Parathyroid adenoma (tissue), 2 donors: ENCODE measurements around the gene IFNL1.
"Not testable (repeated sequence)": the region's sequence is repeated elsewhere in the genome, so short reads cannot be mapped to it uniquely, and the experiment has no call there.

Experiments used
- H2AFZ ChIP-seq: fragments of 300-600 bp; sonication (generic); one replicate; pipeline ENCODE4 v1.7.0; 2017; ENCODE audit warnings: antibody characterized with exemption, mild to moderate bottlenecking
- H3K27ac ChIP-seq: fragments of 300-600 bp; sonication (generic); one replicate; pipeline ENCODE4 v1.7.0; 2017
- H3K27me3 ChIP-seq: fragments of 300-600 bp; sonication (generic); one replicate; pipeline ENCODE4 v1.7.0; 2017; ENCODE audit warnings: low read length; ENCODE audit not compliant: control insufficient read depth, insufficient read depth
- H3K36me3 ChIP-seq: fragments of 300-600 bp; sonication (generic); one replicate; pipeline ENCODE4 v1.7.0; 2017; ENCODE audit warnings: low read length; ENCODE audit not compliant: control insufficient read depth, insufficient read depth
- H3K4me1 ChIP-seq: fragments of 300-600 bp; sonication (generic); one replicate; pipeline ENCODE4 v1.7.0; 2017; ENCODE audit warnings: control low read depth
- H3K4me2 ChIP-seq: fragments of 300-600 bp; sonication (generic); one replicate; pipeline ENCODE4 v1.7.0; 2017; ENCODE audit warnings: low read length
- H3K4me3 ChIP-seq: fragments of 300-600 bp; sonication (generic); one replicate; pipeline ENCODE4 v1.7.0; 2017; ENCODE audit warnings: low read depth, low read length
- H3K79me2 ChIP-seq: fragments of 300-600 bp; sonication (generic); one replicate; pipeline ENCODE4 v1.7.0; 2017; ENCODE audit warnings: control low read depth
- H3K9ac ChIP-seq: fragments of 300-600 bp; sonication (generic); one replicate; pipeline ENCODE4 v1.7.0; 2017; ENCODE audit warnings: mild to moderate bottlenecking
- H3K9me3 ChIP-seq: fragments of 300-600 bp; sonication (generic); one replicate; pipeline ENCODE4 v1.7.0; 2017; ENCODE audit warnings: low read length; ENCODE audit not compliant: control insufficient read depth
- TF ChIP-seq, protein P1 (sequence below): fragments of 300-600 bp; sonication (generic); IDR thresholded peaks from one replicate; pipeline ENCODE4 v1.7.0; 2017; ENCODE audit warnings: antibody characterized with exemption, mild to moderate bottlenecking
- donor health status: primary hyperparathyroidism.

Gene IFNL1

DNA sequence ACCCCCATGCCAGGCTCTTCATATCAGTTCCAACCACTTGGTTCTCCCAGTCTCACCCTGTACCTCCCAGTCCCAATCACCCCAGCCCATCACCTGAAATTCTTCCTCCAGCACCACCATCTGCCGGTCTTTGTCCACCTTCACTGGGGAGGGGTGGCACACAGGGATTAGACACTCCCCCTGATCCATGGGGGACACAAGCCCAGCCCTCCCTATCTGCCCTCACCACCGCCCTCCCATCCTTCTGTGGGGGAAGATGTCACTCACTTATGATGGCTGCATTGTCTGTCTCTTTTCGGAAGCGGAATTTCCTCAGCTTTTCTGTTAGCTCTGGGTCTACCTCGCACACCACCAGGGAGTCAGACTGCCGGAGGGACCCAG is 39.0 kb downstream of the IFNL1 start:
- TF ChIP-seq, protein P1, sequence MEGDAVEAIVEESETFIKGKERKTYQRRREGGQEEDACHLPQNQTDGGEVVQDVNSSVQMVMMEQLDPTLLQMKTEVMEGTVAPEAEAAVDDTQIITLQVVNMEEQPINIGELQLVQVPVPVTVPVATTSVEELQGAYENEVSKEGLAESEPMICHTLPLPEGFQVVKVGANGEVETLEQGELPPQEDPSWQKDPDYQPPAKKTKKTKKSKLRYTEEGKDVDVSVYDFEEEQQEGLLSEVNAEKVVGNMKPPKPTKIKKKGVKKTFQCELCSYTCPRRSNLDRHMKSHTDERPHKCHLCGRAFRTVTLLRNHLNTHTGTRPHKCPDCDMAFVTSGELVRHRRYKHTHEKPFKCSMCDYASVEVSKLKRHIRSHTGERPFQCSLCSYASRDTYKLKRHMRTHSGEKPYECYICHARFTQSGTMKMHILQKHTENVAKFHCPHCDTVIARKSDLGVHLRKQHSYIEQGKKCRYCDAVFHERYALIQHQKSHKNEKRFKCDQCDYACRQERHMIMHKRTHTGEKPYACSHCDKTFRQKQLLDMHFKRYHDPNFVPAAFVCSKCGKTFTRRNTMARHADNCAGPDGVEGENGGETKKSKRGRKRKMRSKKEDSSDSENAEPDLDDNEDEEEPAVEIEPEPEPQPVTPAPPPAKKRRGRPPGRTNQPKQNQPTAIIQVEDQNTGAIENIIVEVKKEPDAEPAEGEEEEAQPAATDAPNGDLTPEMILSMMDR = no peak
- H3K36me3 ChIP-seq = no peaks in the 10 kb centered on the region
- no peaks in the 10 kb centered on the region for H3K79me2 ChIP-seq
- no peak overlapping the region for H2AFZ ChIP-seq
- no peaks in the 10 kb centered on the region for H3K27me3 ChIP-seq
- peak overlapping the region; percentile 72 for H3K27ac ChIP-seq
- peak overlapping the region; percentile 51 for H3K4me2 ChIP-seq
- H3K4me1 ChIP-seq = no peaks in the 10 kb centered on the region
- peak overlapping the region; percentile 19 for H3K4me3 ChIP-seq
- H3K9ac ChIP-seq = no peak overlapping the region
- H3K9me3 ChIP-seq = no peaks in the 10 kb centered on the region

DNA sequence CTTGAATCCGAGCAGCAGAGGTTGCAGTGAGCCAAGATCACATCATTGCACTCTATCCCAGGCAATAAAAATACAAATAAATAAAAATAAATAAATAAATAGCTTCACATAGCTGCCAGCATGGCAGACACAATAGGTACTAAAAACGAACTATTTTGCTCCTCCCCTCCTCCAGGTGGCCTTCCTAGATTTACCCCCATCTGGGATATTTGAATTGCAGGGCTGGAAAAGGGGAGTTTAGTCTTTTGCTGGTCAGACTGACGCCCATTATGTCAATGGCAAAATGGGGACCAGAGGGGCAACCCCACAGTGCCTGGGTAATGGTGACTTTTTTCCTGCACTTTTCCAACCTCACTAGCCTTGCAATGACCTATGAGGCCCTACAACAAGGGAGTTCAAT is 40.3 kb downstream of the IFNL1 start:
- no peaks in the 10 kb centered on the region for H3K27me3 ChIP-seq
- H3K4me2 ChIP-seq = no peak overlapping the region
- no peak overlapping the region for H3K27ac ChIP-seq
- H3K4me1 ChIP-seq = no peaks in the 10 kb centered on the region
- H3K4me3 ChIP-seq = no peak overlapping the region
- H2AFZ ChIP-seq = no peak overlapping the region
- TF ChIP-seq, protein P1 = no peak
- H3K79me2 ChIP-seq = peaks cover 4% of the 10 kb centered on the region
- H3K9ac ChIP-seq = no peak overlapping the region
- H3K36me3 ChIP-seq = no peaks in the 10 kb centered on the region
- no peaks in the 10 kb centered on the region for H3K9me3 ChIP-seq

DNA sequence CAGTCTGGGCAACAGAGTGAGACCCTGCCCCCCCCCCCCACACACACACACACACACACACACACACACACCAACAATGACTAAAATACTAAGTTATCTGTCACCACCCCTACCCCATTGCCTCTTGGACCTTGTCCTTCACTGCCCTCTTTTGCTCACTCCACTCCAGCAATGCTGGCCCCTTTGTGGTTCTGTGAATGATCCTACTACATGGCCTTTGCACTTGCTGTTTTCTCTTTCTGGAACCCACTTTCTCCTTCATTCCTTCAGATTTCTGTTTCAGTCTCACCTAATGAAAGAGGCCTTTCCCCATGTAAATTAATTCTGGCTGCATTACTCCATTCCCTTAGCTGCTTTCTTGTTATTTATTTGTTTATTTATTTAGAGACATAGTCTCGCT is 43.5 kb downstream of the IFNL1 start:
- no peaks in the 10 kb centered on the region for H3K36me3 ChIP-seq
- no peak overlapping the region for H3K27ac ChIP-seq
- no peak overlapping the region for H3K9ac ChIP-seq

DNA sequence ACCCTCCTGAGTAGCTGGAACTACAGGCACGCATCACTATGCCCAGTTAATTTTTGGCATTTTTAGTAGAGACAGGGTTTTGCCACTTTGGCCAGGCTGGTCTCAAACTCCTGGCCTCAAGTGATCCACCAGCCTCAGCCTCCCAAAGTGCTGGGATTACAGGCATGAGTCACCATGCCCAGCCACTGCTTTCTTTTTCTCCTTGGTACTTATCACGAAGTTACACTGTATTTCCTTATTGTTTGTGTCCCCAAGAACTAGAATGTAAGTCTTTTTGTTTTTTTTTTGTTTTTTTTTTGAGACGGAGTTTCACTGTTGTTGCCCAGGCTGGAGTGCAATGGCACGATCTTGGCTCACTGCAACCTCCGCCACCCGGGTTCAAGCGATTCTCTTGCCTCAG is 43.9 kb downstream of the IFNL1 start:
- H2AFZ ChIP-seq, H3K4me3 ChIP-seq, H3K9ac ChIP-seq, H3K27ac ChIP-seq, H3K4me1 ChIP-seq, H3K36me3 ChIP-seq, H3K9me3 ChIP-seq, H3K4me2 ChIP-seq, H3K27me3 ChIP-seq: not testable (repeated sequence)
- peaks cover 15% of the 10 kb centered on the region for H3K79me2 ChIP-seq

More for the DNA sequence above, 43.5 kb downstream of the IFNL1 start:
- Histone ChIP-seq H3K27me3 (no peaks in the 10 kb centered on the region), H3K4me3 (no peak overlapping the region), H3K79me2 (peaks cover 15% of the 10 kb centered on the region), H3K9me3 (no peaks in the 10 kb centered on the region), H2AFZ (no peak overlapping the region), H3K4me2 (no peak overlapping the region), H3K4me1 (no peaks in the 10 kb centered on the region)
- TF ChIP-seq, protein P1 = no peak

DNA sequence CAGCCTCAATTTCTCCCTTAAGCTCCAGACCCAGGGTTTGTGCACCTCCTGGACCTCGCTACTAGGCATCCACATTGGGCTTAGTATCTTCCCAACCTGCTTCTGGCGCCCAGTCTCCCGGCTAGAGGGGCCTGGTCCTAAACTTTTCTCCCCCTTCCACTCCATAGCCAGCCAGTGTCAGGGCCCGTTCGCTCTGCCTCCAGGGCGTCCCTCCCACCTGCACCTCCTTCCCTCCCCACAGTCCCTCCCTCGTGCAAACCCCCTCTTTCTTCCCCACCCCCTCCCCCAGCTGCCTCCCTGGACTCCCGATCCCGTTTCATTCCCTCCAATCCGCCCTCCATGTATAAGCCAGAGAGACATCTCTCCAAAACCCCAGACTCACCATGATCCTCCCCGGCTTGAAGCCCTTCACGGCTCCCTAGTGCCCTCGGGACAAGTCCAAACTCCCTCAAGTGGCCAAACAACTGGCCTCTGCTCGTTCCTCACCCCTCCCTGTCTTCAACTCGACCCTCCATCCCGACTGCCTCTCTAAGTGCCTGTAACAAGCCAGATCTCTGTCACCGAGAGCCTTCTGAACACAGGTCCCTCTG is 45.0 kb downstream of the IFNL1 start:
- TF ChIP-seq, protein P1 = no peak
- peak overlapping the region; percentile 89 for H3K4me2 ChIP-seq
- peak overlapping the region; percentile 77 for H3K9ac ChIP-seq
- H3K79me2 ChIP-seq = peaks cover 15% of the 10 kb centered on the region
- no peaks in the 10 kb centered on the region for H3K9me3 ChIP-seq
- no peaks in the 10 kb centered on the region for H3K4me1 ChIP-seq
- H3K36me3 ChIP-seq = no peaks in the 10 kb centered on the region
- peak overlapping the region; percentile 68 for H3K27ac ChIP-seq
- H3K4me3 ChIP-seq = peak overlapping the region; percentile 94
- H2AFZ ChIP-seq = peak overlapping the region; percentile 81
- H3K27me3 ChIP-seq = no peaks in the 10 kb centered on the region
